NT2/D1 (cell line): ENCODE measurements around the gene MEG3.

Experiments
- SUZ12 ChIP-seq: IDR thresholded peaks from 2 replicates; pipeline ENCODE4 v1.6.1; 2011; ENCODE audit not compliant: insufficient read length, insufficient read depth; ENCODE audit errors: extremely low read depth
- YY1 ChIP-seq: IDR thresholded peaks from 2 replicates; pipeline ENCODE4 v1.6.1; 2011; ENCODE audit not compliant: insufficient read length, insufficient read depth
- ZNF274 ChIP-seq: IDR thresholded peaks from 2 replicates; pipeline ENCODE4 v1.6.1; 2011; ENCODE audit warnings: mild to moderate bottlenecking, low read depth, low read length

DNA sequence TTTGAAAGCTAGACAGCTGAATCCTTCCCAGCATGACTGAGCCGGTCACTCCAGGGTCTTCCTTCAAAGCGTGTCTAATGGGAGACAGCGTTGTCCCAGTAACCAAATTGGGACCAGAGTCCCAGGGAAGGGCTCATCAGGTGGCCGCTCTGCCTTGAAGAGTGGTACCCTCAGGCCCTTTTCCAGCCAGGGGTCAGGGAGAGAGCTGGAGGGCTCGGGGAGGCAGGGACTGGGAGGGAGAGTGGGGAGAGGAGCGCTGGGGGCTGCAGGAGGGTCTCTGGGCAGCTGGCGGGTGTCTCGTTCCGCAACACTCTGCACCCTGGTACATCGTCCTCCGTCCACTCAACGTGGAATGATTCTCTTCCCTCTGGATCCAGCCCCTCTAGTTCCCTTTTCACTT is 79.2 kb downstream of the MEG3 start:
- TF ChIP-seq YY1, result no peak
- no peak for TF ChIP-seq SUZ12
- no peak for TF ChIP-seq ZNF274
